ENCODE results near the gene KRT84.

KRT84 gene

DNA sequence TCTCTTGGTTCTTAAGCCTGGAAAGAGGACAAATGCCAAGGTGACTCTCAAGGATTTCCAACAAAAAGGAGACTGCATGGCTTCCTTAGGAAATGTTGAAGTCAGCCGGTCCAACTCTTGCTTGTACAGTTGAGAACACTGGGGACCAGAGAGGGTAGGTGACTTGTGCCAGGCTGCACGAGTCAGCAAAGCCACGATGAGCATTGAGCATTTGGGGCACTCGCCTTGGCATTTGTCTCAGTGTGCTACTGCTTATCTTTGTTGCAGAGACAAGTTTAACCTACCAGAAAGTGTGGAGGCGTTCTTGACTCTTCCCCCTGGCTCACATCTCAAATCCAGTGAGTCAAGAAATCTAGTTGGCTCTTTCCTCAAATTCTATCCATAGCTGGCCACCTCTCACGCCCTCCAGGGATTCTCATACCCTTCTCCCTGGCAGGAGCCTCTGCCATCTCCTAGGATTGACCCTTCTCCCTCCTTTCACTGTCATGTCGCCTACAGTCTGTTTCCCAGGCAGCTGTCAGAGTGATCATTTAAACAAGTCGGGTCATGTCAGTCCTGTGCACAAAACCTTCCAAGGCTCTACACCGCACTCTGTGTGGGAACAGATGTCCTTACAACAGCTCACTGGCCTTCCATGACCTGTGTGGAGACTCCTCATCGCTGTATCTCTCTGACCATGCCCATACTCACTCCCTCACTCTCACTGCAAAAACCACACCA lies 47.1 kb downstream of the KRT84 start:
- DNase-seq = no peak

DNA sequence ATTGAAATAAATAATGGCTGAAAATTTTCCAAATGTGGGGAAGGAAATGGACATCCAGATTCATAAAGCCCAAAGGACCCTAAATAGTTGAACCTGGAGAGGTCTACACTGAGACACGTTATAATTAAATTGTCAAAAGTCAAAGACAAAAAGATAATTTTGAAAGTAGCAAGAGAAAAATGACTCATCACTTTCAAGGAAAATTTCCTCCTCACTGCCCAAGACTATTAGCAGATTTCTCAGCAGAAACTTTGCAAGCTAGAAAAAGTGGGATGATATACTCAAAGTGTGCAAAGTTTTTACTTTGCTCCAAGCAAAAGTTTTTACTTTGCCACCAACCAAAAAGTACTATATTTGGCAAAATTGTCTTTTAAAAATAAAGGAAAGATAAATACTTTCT lies 48.4 kb downstream of the KRT84 start:
- DNase-seq = no peak

DNA sequence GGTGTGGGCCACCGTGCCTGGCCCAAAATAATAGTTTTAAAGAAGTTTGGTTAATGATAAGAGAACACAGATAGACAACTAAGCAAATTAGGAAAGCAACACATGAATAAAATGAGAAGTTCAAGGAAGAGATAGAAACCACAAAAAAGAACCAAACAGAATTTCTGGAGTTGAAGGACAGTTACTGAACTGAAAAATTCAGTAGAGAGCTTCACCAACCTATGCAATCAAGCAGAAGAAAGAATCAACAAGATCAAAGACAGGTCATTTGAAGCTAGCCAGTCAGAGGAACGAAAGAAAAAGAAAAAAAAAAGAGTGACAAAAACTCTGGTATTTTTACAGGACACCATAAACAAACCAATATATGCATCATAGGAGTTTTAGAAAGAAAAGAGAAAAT lies 48.8 kb downstream of the KRT84 start:
- DNase-seq = no peak

DNA sequence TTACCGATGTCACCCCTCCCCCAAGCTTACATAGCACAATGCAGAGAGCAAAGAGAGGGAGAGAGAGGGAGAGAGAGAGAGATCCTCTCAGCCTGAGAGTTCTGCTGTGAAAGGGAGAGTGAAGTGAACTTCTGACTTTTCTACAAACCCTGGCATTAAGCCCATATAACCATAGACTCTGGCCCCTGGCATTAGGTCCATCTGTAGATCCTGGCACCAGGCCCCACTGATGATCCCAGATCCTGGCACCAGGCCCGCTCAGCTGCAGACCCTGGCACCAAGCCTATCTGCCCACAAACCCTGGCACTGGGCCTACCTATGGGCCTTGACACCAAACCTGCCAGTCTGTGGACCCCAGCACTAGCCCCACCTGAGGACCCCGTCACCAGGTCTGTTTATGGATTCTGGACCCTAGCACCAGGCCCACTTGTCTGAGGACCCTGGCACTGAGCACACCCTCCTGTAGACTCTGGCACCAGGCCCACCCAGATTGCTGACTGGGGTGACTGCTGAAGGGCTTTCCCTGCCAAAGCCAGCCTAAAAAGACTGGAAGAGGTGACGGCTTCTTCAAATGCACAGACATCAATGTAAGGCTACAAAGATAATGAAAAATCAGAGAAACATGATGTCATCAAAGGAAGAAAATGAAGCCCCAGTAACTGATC lies 49.7 kb downstream of the KRT84 start:
- no peak for DNase-seq

DNA sequence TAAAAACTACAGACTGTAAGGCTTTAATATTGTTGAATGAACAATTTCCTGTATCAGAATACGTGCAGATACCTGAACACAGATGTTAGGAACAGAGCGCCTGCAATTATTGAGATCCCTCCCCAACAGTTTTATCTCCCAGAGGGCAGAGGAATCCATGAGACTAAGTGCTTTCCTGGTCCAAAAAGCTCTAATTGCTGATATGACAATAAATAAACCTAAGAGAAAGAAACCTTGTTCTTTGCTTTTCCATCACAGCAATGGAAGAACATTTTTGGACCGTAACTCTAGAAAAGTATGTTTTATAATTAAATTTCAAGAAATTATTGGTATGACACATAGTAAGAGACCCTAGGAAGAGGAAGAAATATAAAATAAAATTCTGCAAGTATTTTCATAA lies 51.3 kb downstream of the KRT84 start:
- no peak for DNase-seq

DNA sequence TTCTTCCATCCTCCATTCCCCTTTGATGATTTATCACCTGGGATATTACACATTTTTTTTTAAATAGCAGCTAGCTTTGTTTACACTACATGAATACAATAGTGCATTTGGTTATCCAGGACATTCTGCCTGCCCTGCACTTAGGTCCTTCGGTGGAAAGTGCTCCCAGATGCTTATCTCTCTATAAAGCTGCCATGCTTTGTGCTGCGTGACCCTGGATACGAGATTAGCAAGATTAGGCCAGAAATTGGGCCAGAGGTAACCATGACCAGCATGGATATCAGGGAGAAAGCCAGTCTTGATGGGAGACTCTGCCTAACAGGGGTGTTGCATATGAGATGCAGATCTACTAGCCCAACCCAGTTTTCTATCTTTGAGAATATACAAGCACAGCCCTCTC lies 52.1 kb downstream of the KRT84 start:
- DNase-seq = no peak

DNA sequence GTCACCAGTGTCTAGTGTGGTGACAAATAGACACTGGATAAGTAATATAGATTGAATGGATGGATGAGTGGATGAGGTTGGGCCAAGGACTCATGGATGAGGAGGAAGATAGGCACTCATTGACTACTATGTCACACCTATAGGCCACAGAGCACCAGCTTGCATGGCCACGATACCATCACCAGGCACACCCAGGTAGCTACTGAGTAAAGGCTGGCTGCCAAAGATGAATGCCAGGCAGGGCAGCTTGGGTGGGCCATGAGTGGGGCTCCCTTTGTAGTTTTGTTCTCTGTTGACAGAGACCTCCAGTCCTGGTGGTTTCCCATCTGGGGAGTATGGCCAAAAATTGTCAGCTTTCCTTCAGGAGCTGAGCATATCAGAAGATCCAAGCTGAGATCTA lies 53.1 kb downstream of the KRT84 start:
- DNase-seq = no peak

DNA sequence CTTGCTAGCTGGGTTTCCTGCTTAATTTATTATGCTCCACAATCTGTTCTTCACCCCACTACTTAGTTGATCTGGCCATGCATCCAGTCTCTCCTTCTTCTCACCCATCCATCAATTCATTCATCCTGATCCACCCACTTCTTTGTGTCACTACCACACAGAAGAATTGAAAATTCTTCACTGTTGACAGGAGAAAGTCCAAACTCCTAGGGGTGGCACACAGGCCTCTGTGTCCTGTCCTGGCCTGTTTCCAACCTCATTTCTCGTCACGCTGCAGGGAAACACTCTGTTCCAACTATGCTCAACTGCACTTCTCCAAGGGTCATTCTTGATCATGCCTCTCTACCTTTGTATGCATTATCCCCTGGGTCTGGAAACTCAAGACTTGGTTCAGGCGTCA lies 53.6 kb downstream of the KRT84 start:
- DNase-seq = no peak

DNA sequence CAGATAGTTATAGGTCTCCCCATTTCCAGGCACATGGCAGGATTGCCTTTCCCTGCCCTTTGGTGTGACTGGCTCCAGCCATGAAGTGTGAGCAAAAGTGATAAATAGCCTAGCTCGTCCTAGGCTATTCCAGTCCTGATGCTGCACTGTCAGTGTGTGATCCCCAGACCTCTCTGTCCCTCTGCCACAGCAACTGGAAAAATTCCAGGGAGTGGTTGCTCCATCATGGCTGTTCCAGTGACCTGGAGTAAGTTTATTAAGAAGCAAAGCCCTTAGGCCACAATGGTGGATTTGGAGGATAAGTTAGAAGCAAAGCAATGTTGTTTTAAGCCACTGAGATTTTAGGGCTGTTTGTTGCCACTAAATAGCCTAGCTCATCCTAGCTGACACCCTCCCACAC lies 54.4 kb downstream of the KRT84 start:
- DNase-seq = no peak

DNA sequence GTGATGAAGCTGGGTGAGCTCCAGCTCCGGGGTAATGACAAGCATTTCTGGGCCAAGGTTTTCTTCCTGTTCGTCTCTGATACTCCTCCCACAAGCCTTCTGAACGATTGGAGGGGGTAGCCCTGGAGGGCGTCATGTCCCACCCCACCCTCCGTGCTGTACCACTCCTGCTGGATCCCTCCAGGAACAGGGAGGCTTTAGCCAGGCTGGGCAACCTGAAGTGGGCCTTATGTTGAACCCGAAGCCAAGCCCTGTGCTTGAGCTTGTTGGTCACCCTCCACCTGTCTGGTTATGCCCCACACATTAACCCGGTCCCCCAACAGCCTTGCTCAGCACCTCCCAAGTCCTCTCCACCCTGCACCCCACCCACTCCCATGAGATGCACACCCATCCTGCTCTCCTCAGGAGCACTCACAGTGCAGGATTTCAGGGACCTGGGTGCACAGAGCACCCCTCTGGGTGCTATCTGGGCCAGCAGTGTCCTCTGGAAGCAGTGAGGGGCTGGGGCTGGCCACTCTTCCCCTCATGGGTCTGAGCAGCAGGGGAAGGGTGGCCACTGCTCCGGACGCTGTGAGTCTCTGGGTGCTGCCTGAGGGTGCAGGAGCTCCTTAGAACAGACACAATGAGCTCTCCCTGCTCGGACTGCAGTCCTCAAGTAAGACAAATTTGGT lies 57.5 kb downstream of the KRT84 start:
- no peak for DNase-seq

Measured in effector CD4-positive, alpha-beta T cell (primary cell).